Upper lobe of left lung (tissue), 4 donors: ENCODE data around the gene SLBP.

Experiments
- EP300 ChIP-seq, 4 donors: sonication (generic); formaldehyde crosslinking; IDR thresholded peaks; one replicate each; pipeline ENCODE4 v1.5.1; 2017; ENCODE audit warnings: antibody characterized with exemption in 4 of 4, control low read depth in 2 of 4
- POLR2A ChIP-seq, 4 donors: fragments of 450-650 bp; IDR thresholded peaks; one replicate each; pipeline ENCODE4 v1.5.1; 2016 to 2017; ENCODE audit warnings: antibody characterized with exemption in 4 of 4, mild to moderate bottlenecking in 2 of 4
- POLR2AphosphoS5 ChIP-seq, 2 donors: sonication (generic); formaldehyde crosslinking; IDR thresholded peaks; one replicate each; pipeline ENCODE4 v1.5.1; 2017; ENCODE audit warnings: antibody characterized with exemption in 2 of 2
- TF ChIP-seq, protein P1 (sequence below), 6 experiments: fragments of 450-650 bp in 4 of 6; fragments of 200-600 bp in 2 of 6; sonication (generic) in 2 of 6; IDR thresholded peaks; one replicate each; pipeline ENCODE4 v1.5.1; 2016 to 2019; ENCODE audit warnings: antibody characterized with exemption in 6 of 6

DNA sequence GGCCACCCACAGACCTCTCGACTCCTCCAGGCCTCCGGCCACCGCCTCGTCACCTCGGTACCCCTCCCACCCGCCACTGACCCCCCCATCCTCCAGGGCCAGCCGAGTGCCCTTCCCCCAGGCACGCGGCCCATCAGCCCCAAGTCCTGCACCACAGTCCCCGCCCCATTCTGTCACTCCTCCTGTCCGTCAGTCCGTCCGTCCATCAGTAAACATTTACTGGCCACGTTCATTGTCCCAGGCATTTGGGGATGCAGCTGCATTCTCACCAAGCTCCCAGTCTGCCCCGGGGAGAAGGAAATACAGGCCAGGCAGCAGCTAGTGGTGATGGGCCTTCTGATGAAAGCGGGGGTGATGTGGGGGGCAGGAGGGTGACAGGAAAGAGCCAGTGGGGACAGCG is 45.7 kb upstream of the SLBP start:
- TF ChIP-seq POLR2AphosphoS5 (IDR thresholded peaks at IDR 0.05): no peak
- TF ChIP-seq, protein P1, sequence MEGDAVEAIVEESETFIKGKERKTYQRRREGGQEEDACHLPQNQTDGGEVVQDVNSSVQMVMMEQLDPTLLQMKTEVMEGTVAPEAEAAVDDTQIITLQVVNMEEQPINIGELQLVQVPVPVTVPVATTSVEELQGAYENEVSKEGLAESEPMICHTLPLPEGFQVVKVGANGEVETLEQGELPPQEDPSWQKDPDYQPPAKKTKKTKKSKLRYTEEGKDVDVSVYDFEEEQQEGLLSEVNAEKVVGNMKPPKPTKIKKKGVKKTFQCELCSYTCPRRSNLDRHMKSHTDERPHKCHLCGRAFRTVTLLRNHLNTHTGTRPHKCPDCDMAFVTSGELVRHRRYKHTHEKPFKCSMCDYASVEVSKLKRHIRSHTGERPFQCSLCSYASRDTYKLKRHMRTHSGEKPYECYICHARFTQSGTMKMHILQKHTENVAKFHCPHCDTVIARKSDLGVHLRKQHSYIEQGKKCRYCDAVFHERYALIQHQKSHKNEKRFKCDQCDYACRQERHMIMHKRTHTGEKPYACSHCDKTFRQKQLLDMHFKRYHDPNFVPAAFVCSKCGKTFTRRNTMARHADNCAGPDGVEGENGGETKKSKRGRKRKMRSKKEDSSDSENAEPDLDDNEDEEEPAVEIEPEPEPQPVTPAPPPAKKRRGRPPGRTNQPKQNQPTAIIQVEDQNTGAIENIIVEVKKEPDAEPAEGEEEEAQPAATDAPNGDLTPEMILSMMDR (IDR thresholded peaks at IDR 0.05): no peak
- TF ChIP-seq POLR2A (IDR thresholded peaks at IDR 0.05): no peak
- TF ChIP-seq EP300 (IDR thresholded peaks at IDR 0.05): no peak
